Measurements from ENCODE around the gene BMF. TPM values are rescaled to one million over a fixed set of nuclear protein-coding genes. Genes with fewer than 3 reads are reported as not detected.

Gene BMF
- total and polyA plus RNA-seq, 11 donors, result 1.2 to 12.9 (median 3.4) TPM

DNA sequence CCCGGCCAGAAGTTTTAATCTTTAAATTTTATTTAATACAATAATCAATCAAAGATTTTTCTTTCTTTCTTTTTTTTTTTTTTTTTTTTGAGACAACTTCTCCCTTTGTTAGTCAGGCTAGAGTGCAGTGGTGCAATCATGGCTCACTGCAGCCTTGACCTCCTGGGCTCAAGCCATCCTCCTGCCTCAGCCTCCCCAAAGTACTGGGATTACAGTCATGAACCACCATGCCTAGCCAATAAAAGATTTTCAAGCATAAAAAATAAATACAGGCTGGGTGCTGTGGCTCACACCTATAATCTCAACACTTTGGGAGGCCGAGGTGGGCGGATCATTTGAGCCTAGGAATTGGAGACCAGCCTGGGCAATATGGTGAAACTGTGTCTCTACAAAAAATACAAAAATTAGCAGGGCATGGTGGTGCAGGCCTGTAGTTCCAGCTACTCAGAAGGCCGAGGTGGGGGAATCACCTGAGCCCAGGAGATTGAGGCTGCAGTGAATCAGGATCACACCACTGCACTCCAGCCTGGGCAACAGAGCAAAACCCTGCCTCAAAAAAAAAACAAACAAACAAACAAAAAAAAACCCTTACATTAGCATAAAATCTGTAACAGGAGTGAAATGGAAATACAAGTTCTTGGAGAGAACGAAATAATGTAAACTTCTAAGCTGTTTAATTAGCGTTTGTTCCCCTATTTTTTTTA is 40.6 kb downstream of the BMF start:
- Histone ChIP-seq H3K27ac (no peak overlapping the region), H3K27me3 (no peaks in the 10 kb centered on the region), H3K4me1 (peaks cover 0 to 36% (median 22%) of the 10 kb centered on the region in 12 donors), H3K4me3 (no peak overlapping the region), H3K36me3 (peaks cover 0 to 10% (median 0%) of the 10 kb centered on the region in 9 donors), H3K9me3 (no peaks in the 10 kb centered on the region)
- TF ChIP-seq, protein P1, sequence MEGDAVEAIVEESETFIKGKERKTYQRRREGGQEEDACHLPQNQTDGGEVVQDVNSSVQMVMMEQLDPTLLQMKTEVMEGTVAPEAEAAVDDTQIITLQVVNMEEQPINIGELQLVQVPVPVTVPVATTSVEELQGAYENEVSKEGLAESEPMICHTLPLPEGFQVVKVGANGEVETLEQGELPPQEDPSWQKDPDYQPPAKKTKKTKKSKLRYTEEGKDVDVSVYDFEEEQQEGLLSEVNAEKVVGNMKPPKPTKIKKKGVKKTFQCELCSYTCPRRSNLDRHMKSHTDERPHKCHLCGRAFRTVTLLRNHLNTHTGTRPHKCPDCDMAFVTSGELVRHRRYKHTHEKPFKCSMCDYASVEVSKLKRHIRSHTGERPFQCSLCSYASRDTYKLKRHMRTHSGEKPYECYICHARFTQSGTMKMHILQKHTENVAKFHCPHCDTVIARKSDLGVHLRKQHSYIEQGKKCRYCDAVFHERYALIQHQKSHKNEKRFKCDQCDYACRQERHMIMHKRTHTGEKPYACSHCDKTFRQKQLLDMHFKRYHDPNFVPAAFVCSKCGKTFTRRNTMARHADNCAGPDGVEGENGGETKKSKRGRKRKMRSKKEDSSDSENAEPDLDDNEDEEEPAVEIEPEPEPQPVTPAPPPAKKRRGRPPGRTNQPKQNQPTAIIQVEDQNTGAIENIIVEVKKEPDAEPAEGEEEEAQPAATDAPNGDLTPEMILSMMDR (IDR thresholded peaks at IDR 0.05), result no peak
- TF ChIP-seq POLR2A (IDR thresholded peaks at IDR 0.05), result no peak
- 88 to 93% (median 90%) methylated on average over 6 of the region's 6 CpGs for WGBS, 4 donors
- ATAC-seq, result no peak
- intact Hi-C loops (cut with DNase I), result loop anchor here in 5 of 10 donors (5.0 kb wide), 2 partner anchors 34 to 39 kb away; partner anchors contain the start of gene BMF (in 2 of the 5)
- no peak for DNase-seq

DNA sequence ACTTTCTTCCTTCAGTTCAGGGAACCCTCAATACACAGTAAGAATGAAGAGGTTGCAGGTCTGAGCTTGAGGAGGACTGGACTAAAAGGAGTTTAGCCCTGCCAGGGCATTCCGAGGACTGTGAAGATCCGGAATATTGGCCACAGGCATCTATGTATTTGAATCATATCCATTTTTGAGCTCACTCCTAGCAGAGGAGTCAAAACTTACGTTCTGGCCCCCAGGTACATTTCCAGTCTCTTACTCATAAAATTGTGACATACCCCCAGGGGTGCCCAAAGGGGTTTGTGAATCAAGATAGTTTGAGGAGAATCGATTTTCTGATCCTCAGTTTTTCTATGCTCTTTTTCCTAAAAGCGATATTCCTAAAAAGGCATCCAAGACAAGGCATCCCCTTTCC is 42.1 kb downstream of the BMF start:
- H3K4me3 ChIP-seq, result no peak overlapping the region
- 89 to 95% (median 92%) methylated on average over 5 of the region's 5 CpGs for WGBS, 4 donors
- H3K4me1 ChIP-seq, result peaks cover 0 to 27% (median 18%) of the 10 kb centered on the region in 12 donors
- intact Hi-C loops (cut with DNase I), result loop anchor here in 5 of 10 donors (5.0 kb wide), 2 partner anchors 36 to 41 kb away; partner anchors contain the start of gene BMF (in 2 of the 5)
- no peak overlapping the region for H3K27ac ChIP-seq
- no peaks in the 10 kb centered on the region for H3K27me3 ChIP-seq
- TF ChIP-seq, protein P1 (IDR thresholded peaks at IDR 0.05), result no peak
- no peak for TF ChIP-seq POLR2A (IDR thresholded peaks at IDR 0.05)
- ATAC-seq (no peak), DNase-seq (no peak)
- H3K9me3 ChIP-seq, result no peaks in the 10 kb centered on the region
- H3K36me3 ChIP-seq, result peaks cover 0 to 10% (median 0%) of the 10 kb centered on the region in 9 donors

DNA sequence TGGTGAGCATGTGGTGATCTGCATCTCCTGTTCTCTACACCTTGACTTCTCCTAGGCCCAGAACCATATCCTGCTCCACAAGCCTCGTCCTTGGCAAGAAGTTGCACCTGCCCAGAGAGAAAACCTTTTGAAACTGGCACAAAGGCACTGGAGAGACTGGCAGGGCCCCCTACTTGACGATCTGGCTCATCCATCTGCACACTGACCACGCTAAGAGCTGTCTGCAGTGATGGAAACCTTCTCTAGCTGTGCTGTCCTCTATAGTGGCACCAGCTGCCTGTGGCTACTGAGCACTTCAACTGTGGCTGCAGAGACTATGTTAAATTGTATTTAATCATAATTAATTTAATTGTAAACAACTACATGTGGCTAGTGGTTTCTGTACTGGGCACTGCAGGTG is 43.5 kb downstream of the BMF start:
- intact Hi-C loops (cut with DNase I), result loop anchor here in 5 of 10 donors (5.0 kb wide), 2 partner anchors 37 to 42 kb away; partner anchors contain the start of gene BMF (in 2 of the 5)

More for the DNA sequence above, 43.5 kb downstream of the BMF start:
- DNase-seq (no peak), ATAC-seq (no peak)
- peaks cover 0 to 10% (median 0%) of the 10 kb centered on the region in 9 donors for H3K36me3 ChIP-seq
- 64 to 85% (median 84%) methylated on average over 3 of the region's 3 CpGs for WGBS, 4 donors
- peaks cover 0 to 25% (median 17%) of the 10 kb centered on the region in 12 donors for H3K4me1 ChIP-seq
- TF ChIP-seq, protein P1 (IDR thresholded peaks at IDR 0.05), result no peak
- TF ChIP-seq POLR2A (IDR thresholded peaks at IDR 0.05), result no peak
- no peak overlapping the region for H3K4me3 ChIP-seq
- no peaks in the 10 kb centered on the region for H3K9me3 ChIP-seq
- H3K27ac ChIP-seq, result no peak overlapping the region
- no peaks in the 10 kb centered on the region for H3K27me3 ChIP-seq
